Neural progenitor cell (in vitro differentiated cells): Measurements from ENCODE around the gene RERE.

Experiments used
- CTCF ChIP-seq: fragments of 200-600 bp; sonication (generic); IDR thresholded peaks from 2 replicates; pipeline ENCODE4 v1.5.1; 2017; ENCODE audit warnings: antibody characterized with exemption, mild to moderate bottlenecking
- EZH2 ChIP-seq: fragments of 200-600 bp; sonication (generic); IDR thresholded peaks from 2 replicates; pipeline ENCODE4 v1.6.1; 2017; ENCODE audit warnings: antibody characterized with exemption, mild to moderate bottlenecking, moderate library complexity

- no peak for TF ChIP-seq CTCF
- TF ChIP-seq EZH2, result no peak
Measured at GRCh38 chr1:8364528-8365442, 452.7 kb downstream of the RERE start.
